ENCODE measurements around the gene KCNK15. TPM values are rescaled to one million over a fixed set of nuclear protein-coding genes. Genes with fewer than 3 reads are reported as not detected.

The KCNK15 gene
- total RNA-seq, 1 donor from 2014 or later, result 1.5 TPM

DNA sequence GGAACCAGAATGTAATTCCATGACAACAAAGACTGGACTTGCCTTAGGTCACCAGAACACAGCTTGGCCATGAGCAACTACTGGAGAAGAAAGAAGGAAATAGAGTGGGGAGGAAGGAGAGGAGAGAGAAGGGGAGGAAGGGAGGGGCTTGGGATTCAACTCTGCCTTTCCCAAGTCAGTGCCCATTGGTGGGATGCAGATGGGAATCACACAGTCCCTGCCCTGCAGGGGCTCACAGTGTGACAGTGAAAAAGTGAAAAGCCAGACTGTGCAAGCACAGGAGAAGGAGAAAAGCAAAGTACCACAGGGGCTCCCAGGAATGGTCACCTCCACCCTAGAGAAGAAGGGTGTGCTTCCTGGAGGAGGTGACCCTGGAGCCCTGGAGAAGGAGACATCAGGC is 50.6 kb downstream of the KCNK15 start:
- TF ChIP-seq, protein P1, sequence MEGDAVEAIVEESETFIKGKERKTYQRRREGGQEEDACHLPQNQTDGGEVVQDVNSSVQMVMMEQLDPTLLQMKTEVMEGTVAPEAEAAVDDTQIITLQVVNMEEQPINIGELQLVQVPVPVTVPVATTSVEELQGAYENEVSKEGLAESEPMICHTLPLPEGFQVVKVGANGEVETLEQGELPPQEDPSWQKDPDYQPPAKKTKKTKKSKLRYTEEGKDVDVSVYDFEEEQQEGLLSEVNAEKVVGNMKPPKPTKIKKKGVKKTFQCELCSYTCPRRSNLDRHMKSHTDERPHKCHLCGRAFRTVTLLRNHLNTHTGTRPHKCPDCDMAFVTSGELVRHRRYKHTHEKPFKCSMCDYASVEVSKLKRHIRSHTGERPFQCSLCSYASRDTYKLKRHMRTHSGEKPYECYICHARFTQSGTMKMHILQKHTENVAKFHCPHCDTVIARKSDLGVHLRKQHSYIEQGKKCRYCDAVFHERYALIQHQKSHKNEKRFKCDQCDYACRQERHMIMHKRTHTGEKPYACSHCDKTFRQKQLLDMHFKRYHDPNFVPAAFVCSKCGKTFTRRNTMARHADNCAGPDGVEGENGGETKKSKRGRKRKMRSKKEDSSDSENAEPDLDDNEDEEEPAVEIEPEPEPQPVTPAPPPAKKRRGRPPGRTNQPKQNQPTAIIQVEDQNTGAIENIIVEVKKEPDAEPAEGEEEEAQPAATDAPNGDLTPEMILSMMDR (IDR thresholded peaks at IDR 0.05), result no peak
- TF ChIP-seq POLR2A (IDR thresholded peaks at IDR 0.05) (no peak), POLR2AphosphoS5 (IDR thresholded peaks at IDR 0.05; ENCODE audit: insufficient read depth in 1 of 2, low read depth in 1 of 2) (no peak)
- Histone ChIP-seq H3K9me3 (no peaks in the 10 kb centered on the region), H3K4me3 (no peak overlapping the region), H3K36me3 (no peaks in the 10 kb centered on the region), H3K27me3 (no peaks in the 10 kb centered on the region), H3K27ac (no peak overlapping the region), H3K4me1 (no peaks in the 10 kb centered on the region)
- no peak for DNase-seq (ENCODE audit: extremely low spot score in 2 of 2)
- intact Hi-C loops (cut with DNase I), result no loop called here

DNA sequence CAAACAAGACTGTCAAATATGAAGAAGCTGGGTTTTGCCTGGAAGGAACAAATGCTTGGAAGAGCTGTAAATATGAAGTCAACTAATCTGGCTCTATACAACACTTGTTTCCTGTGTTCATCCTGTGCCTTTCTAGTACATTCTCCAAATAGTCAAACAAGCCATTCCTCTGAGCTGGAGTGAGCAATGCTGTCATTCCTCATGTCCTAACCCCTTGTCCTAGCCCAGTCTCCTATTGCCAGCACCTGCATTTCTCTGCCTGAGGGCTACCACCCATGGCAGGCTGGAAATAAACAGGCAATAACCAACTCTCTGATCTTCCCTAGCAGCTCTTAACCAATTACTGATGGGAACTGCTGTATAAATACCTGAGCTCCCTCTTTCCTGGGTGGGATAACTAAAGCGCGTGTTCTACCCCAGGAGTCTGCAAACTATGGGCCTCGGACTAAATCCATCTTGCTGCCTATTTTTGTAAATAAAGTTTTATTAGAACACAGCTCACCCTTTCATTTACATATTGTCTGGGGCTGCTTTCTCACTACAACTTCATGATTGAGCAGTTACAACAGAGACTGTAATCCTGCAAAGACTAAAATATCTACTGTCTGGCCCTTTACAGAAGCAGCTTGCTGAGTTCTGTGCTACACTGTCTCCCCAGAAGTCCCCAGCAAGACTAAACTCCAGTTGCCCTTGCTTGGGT is 51.2 kb downstream of the KCNK15 start:
- Histone ChIP-seq H3K27me3 (no peaks in the 10 kb centered on the region), H3K36me3 (no peaks in the 10 kb centered on the region), H3K9me3 (no peaks in the 10 kb centered on the region), H3K4me3 (no peak overlapping the region), H3K4me1 (no peaks in the 10 kb centered on the region), H3K27ac (no peak overlapping the region)
- TF ChIP-seq, protein P1 (IDR thresholded peaks at IDR 0.05), result no peak
- no peak for TF ChIP-seq POLR2AphosphoS5 (IDR thresholded peaks at IDR 0.05; ENCODE audit: insufficient read depth in 1 of 2, low read depth in 1 of 2)
- intact Hi-C loops (cut with DNase I), result no loop called here
- no peak for DNase-seq (ENCODE audit: extremely low spot score in 2 of 2)

DNA sequence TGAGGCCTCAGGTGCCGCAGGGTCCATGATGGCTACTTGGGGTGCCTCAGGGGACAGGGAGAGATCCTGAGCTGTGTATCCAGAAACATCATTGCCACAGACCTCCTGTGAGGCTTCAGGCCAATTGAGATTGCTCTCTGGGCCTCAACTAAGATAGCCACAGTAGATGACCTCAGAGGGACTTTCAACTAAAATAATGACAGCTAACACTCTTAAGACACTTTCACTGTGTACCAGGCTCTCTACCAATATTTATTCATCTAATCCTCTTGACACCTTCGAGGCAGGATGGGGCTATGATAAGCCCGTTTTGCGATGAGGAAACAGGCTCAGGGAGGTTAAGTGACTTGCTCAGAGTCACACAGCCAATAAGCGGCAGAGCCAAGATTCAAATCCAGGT is 54.0 kb downstream of the KCNK15 start:
- Histone ChIP-seq H3K27me3 (no peaks in the 10 kb centered on the region), H3K36me3 (no peaks in the 10 kb centered on the region), H3K4me1 (no peaks in the 10 kb centered on the region), H3K27ac (no peak overlapping the region), H3K4me3 (no peak overlapping the region), H3K9me3 (no peaks in the 10 kb centered on the region)
- no peak for DNase-seq (ENCODE audit: extremely low spot score in 2 of 2)
- intact Hi-C loops (cut with DNase I), result no loop called here
- TF ChIP-seq, protein P1 (IDR thresholded peaks at IDR 0.05), result no peak
- TF ChIP-seq POLR2A (IDR thresholded peaks at IDR 0.05) (no peak), POLR2AphosphoS5 (IDR thresholded peaks at IDR 0.05; ENCODE audit: insufficient read depth in 1 of 2, low read depth in 1 of 2) (no peak)

DNA sequence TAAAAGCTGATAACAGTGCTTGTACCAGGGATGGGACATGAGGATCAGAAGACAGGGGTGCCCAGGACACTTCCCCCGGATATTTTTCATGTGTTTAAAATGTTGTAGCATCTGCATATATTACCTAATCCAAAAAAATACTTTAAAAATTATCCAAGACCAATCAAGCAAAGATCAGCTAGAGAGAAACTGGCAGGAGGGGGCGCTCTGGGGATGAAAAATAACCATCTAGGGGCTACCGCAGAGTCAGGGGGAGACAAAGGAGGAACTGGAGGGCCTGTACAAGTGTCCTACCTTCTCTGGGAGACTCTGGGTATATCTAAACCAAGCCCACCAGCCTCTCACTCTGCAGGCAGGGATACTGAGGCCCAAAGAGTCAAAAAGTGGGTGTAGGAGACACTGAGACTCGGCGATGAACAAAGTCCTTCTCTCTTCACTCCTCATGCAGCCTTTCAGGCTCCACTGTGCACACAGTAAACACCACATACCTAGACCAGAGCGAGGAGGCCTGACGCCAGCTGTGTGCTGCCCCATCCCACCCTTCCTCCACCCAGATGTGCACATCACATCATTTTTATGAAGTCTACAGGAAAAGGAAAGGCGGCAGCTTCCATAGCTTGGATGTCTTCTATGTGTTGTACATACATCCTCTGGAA is 54.9 kb downstream of the KCNK15 start:
- TF ChIP-seq, protein P1 (IDR thresholded peaks at IDR 0.05), result no peak
- TF ChIP-seq POLR2A (IDR thresholded peaks at IDR 0.05) (no peak), POLR2AphosphoS5 (IDR thresholded peaks at IDR 0.05; ENCODE audit: insufficient read depth in 1 of 2, low read depth in 1 of 2) (no peak)
- H3K9me3 ChIP-seq, result no peaks in the 10 kb centered on the region
- no peaks in the 10 kb centered on the region for H3K27me3 ChIP-seq
- DNase-seq (ENCODE audit: extremely low spot score in 2 of 2), result no peak
- no peak overlapping the region for H3K27ac ChIP-seq
- no peaks in the 10 kb centered on the region for H3K36me3 ChIP-seq
- H3K4me1 ChIP-seq, result no peaks in the 10 kb centered on the region
- no peak overlapping the region for H3K4me3 ChIP-seq
- intact Hi-C loops (cut with DNase I), result no loop called here

Other genes starting within 250 kb of the KCNK15 start
- gene SERINC3, start 223.8 kb upstream of the KCNK15 start, total RNA-seq, result 77.3 TPM
- 146 TPM for gene PKIG, start 163.3 kb upstream of the KCNK15 start, total RNA-seq
- gene ADA, start 94.2 kb upstream of the KCNK15 start, total RNA-seq, result 25.3 TPM
- gene CCN5, start 30.5 kb upstream of the KCNK15 start, total RNA-seq, result 134 TPM
- 6.4 TPM for gene RIMS4, start 64.7 kb downstream of the KCNK15 start, total RNA-seq
- gene YWHAB, start 139.8 kb downstream of the KCNK15 start, total RNA-seq, result 87.4 TPM
- gene PABPC1L, start 164.2 kb downstream of the KCNK15 start, total RNA-seq, result 19.6 TPM
- gene TOMM34, start 214.5 kb downstream of the KCNK15 start, total RNA-seq, result 16.2 TPM
- gene STK4, start 220.6 kb downstream of the KCNK15 start, total RNA-seq, result 25.8 TPM

All from vagina (tissue), 2 donors.